Panc1 (cell line): ENCODE results near the gene VSTM5.

Experiments used
- CTCF ChIP-seq: fragments of 450-650 bp; IDR thresholded peaks from 2 replicates; pipeline ENCODE4 v1.5.1; 2017; ENCODE audit warnings: mild to moderate bottlenecking
- POLR2AphosphoS5 ChIP-seq: IDR thresholded peaks from 2 replicates; pipeline ENCODE4 v1.6.1; 2012; ENCODE audit warnings: mild to moderate bottlenecking, low read depth, low read length, moderate library complexity
- REST ChIP-seq, 2 experiments: IDR thresholded peaks; 2 replicates each; pipeline ENCODE4 v1.6.1; 2011 to 2012; ENCODE audit warnings: low read depth in 2 of 2, control low read depth in 1 of 2, low read length in 1 of 2, mild to moderate bottlenecking in 1 of 2, moderate library complexity in 1 of 2; ENCODE audit not compliant: insufficient read depth in 1 of 2
- SIN3A ChIP-seq: IDR thresholded peaks from 2 replicates; pipeline ENCODE4 v1.6.1; 2012; ENCODE audit warnings: low read depth, mild to moderate bottlenecking, low read length, moderate library complexity, borderline replicate concordance; ENCODE audit not compliant: insufficient read depth
- TCF7L2 ChIP-seq: IDR thresholded peaks from 2 replicates; pipeline ENCODE4 v1.6.1; 2011; ENCODE audit warnings: mild to moderate bottlenecking, low read depth, low read length, inconsistent platforms

DNA sequence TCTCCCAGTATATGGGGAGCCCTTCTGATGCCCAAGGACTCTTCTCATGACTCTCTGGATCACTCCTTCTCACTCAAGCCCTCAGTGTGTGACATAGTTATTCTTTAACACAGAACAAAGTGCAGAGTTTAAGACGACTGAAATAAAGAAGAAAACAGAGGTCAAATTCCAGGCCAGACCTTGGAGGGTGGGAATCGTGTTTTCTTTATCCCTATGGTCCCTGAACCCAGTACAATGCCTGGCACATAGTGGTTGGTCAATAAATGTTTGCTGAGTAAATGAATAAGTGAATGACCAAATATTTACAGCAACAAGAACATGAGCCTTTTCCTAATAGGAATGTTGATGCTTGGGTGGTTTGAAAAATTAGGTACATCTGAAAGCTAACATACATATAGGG is 28.8 kb downstream of the VSTM5 start:
- TF ChIP-seq CTCF, result no peak
- no peak for TF ChIP-seq POLR2AphosphoS5
- no peak for TF ChIP-seq REST (IDR thresholded peaks at IDR 0.05; ENCODE audit: insufficient read depth in 1 of 2, low read depth in 2 of 2, low read length in 1 of 2)
- TF ChIP-seq SIN3A, result no peak
- no peak for TF ChIP-seq TCF7L2
